K562 (cell line): ENCODE results near the gene HOXA10. TPM values are rescaled to one million over a fixed set of nuclear protein-coding genes. Genes with fewer than 3 reads are reported as not detected.

Experiments
- ATAC-seq: fragments of 200-7000 bp; cut with Tn5 transposase; 3 replicates; pipeline ENCODE4 v1.9.1; 2020; ENCODE audit warnings: moderate library complexity
- BruUV-seq: library from RNA; stranded (reverse); fragments of 400-500 nt; replicated peaks from 2 replicates; lab custom pipeline; 2021; lab: Mats Ljungman, UMichigan
- CTCF ChIA-PET: fragments of 300-600 bp; formaldehyde crosslinking; extraction: SDS; loops from one replicate; lab custom pipeline; 2021; ENCODE audit warnings: low intra/inter-chr PET ratio; lab: Yijun Ruan, JAX
- POLR2A ChIA-PET: fragments of 300-600, 350-650 bp; sonication (Branson Sonifier 250); formaldehyde crosslinking; extraction: SDS; loops from one replicate; lab custom pipeline; 2021; ENCODE audit warnings: antibody characterized with exemption, inconsistent platforms; lab: Yijun Ruan, JAX
- DNase-seq, 4 experiments: peaks; one replicate each; pipeline versions ENCODE4 v3.0.0 to v3.0.0-alpha.2; 2011 to 2018; ENCODE audit warnings: low spot score in 3 of 4, mixed read lengths in 3 of 4; ENCODE audit errors: extremely low read depth in 1 of 4
- FAIRE-seq: peaks from 2 replicates; lab custom pipeline; 2011; peaks lifted over from hg19 to GRCh38; lab: Jason Lieb, UNC
- H2AFZ ChIP-seq: 2 replicates; pipeline ENCODE4 v1.6.0; 2011; ENCODE audit warnings: low read depth, low read length, control low read depth, inconsistent platforms
- H3K27ac ChIP-seq: fragments of 200-600 bp; 3 replicates; pipeline ENCODE4 v1.8.0; 2011; ENCODE audit warnings: low read depth, mild to moderate bottlenecking, control low read depth, inconsistent platforms, low read length, moderate library complexity, mixed read lengths; ENCODE audit errors: extremely low read depth
- H3K27me3 ChIP-seq, 2 experiments: fragments of 300-600 bp in 1 of 2; 2 replicates in 1 of 2; 3 replicates in 1 of 2; pipeline versions ENCODE4 v1.6.0 to v1.8.0; 2011; ENCODE audit warnings: inconsistent platforms in 2 of 2, low read length in 2 of 2, mild to moderate bottlenecking in 1 of 2, mixed read lengths in 1 of 2, moderate library complexity in 1 of 2; ENCODE audit not compliant: control insufficient read depth in 2 of 2, insufficient read depth in 2 of 2
- H3K36me3 ChIP-seq: fragments of 300-600 bp; 3 replicates; pipeline ENCODE4 v1.8.0; 2011; ENCODE audit warnings: mild to moderate bottlenecking, low read length, inconsistent platforms; ENCODE audit not compliant: control insufficient read depth, insufficient read depth
- H3K4me1 ChIP-seq, 2 experiments: fragments of 200-600 bp in 1 of 2; replicated peaks in 1 of 2; 2 replicates in 1 of 2; 3 replicates in 1 of 2; pipeline versions ENCODE4 v1.5.1 to v1.8.0; 2011; ENCODE audit warnings: inconsistent platforms in 2 of 2, low read length in 2 of 2, mild to moderate bottlenecking in 1 of 2, mixed read lengths in 1 of 2, moderate library complexity in 1 of 2; ENCODE audit not compliant: control insufficient read depth in 2 of 2, insufficient read depth in 2 of 2
- H3K4me2 ChIP-seq: 2 replicates; pipeline ENCODE4 v1.6.1; 2011; ENCODE audit warnings: low read length, control low read depth, inconsistent platforms, mixed read lengths; ENCODE audit not compliant: insufficient read depth
- H3K4me3 ChIP-seq: fragments of 200-600 bp; sonication (generic), shearing (Covaris generic); 2 replicates; pipeline ENCODE4 v1.5.1; 2016; ENCODE audit warnings: control low read depth, inconsistent platforms
- H3K79me2 ChIP-seq: fragments of 200-600 bp; 3 replicates; pipeline ENCODE4 v1.8.0; 2011; ENCODE audit warnings: low read length, inconsistent platforms; ENCODE audit not compliant: control insufficient read depth, insufficient read depth
- H3K9ac ChIP-seq, 2 experiments: 2 replicates each; pipeline versions ENCODE4 v1.6.0 to v1.6.1; 2011; ENCODE audit warnings: low read depth in 2 of 2, low read length in 2 of 2, control low read depth in 1 of 2, inconsistent platforms in 1 of 2, mild to moderate bottlenecking in 1 of 2, mixed read lengths in 1 of 2; ENCODE audit not compliant: insufficient read depth in 1 of 2
- H3K9me1 ChIP-seq: one replicate; pipeline ENCODE4 v1.6.0; 2011; ENCODE audit warnings: inconsistent platforms, mild to moderate bottlenecking, low read length, moderate library complexity; ENCODE audit not compliant: control insufficient read depth, insufficient read depth
- H3K9me3 ChIP-seq: replicated peaks from 2 replicates; pipeline ENCODE4 v1.5.1; 2011; ENCODE audit warnings: low read depth, low read length, inconsistent platforms; ENCODE audit not compliant: control insufficient read depth, insufficient read depth
- H4K20me1 ChIP-seq: replicated peaks from 2 replicates; pipeline ENCODE4 v1.6.1; 2011; ENCODE audit warnings: low read length, inconsistent platforms, mixed read lengths; ENCODE audit not compliant: control insufficient read depth, insufficient read depth
- CBX1 ChIP-seq: sonication (generic); IDR thresholded peaks from 2 replicates; pipeline ENCODE4 v1.6.1; 2016; ENCODE audit warnings: antibody characterized with exemption, low read depth, mild to moderate bottlenecking
- DNMT1 ChIP-seq: fragments of 450-650 bp; IDR thresholded peaks from 2 replicates; pipeline ENCODE4 v1.6.1; 2016; ENCODE audit warnings: antibody characterized with exemption, mild to moderate bottlenecking
- FOXK2 ChIP-seq, 2 experiments: fragments of 450-650 bp; IDR thresholded peaks in 1 of 2; conservative IDR thresholded peaks in 1 of 2; 2 replicates each; pipeline ENCODE4 v1.6.1; 2016; ENCODE audit warnings: low read depth in 2 of 2, mild to moderate bottlenecking in 1 of 2
- MEIS2 ChIP-seq: fragments of 450-650 bp; IDR thresholded peaks from 2 replicates; pipeline ENCODE4 v1.6.1; 2014; ENCODE audit warnings: mild to moderate bottlenecking; ENCODE audit not compliant: partially characterized antibody
- NR2C2 ChIP-seq, 2 experiments: fragments of 200-800 bp in 1 of 2; sonication (Bioruptor generic) in 1 of 2; sonication (generic) in 1 of 2; formaldehyde crosslinking in 1 of 2; IDR thresholded peaks; 2 replicates each; pipeline versions ENCODE4 v1.6.1 to v1.8.0; 2016 to 2022; ENCODE audit warnings: mild to moderate bottlenecking in 1 of 2, missing compliant biosample characterization in 1 of 2, missing genetic modification characterization in 1 of 2, missing genetic modification reagents in 1 of 2
- PHF8 ChIP-seq: fragments of 200-600 bp; sonication (generic); IDR thresholded peaks from 2 replicates; pipeline ENCODE4 v1.6.1; 2012; ENCODE audit warnings: mixed run types, mild to moderate bottlenecking, inconsistent platforms, low read length, moderate library complexity, borderline replicate concordance
- RFX5 ChIP-seq: IDR thresholded peaks from 2 replicates; pipeline ENCODE4 v1.6.1; 2011; ENCODE audit warnings: low read depth, mild to moderate bottlenecking, improper control_type of control experiment, low read length
- TOE1 ChIP-seq, 2 experiments: fragments of 450-650 bp in 1 of 2; sonication (generic) in 1 of 2; formaldehyde crosslinking in 1 of 2; IDR thresholded peaks; 2 replicates each; pipeline versions ENCODE4 v1.7.1 to v1.8.0; 2016 to 2022; ENCODE audit warnings: borderline replicate concordance in 2 of 2, mild to moderate bottlenecking in 2 of 2, antibody characterized with exemption in 1 of 2, inconsistent platforms in 1 of 2, low read depth in 1 of 2, missing genetic modification reagents in 1 of 2, moderate library complexity in 1 of 2
- ZNF79 ChIP-seq: fragments of 250-450 bp; sonication (Bioruptor Pico); IDR thresholded peaks from 2 replicates; pipeline ENCODE4 v1.4.0; 2020; ENCODE audit warnings: low read depth, mild to moderate bottlenecking, moderate library complexity
- WGBS: fragments of 100-300 bp; shearing (Covaris generic); methylation state at CpG from one replicate; pipeline ENCODE4 v1.1.6; 2016; ENCODE audit warnings: low coverage, mixed read lengths; ENCODE audit not compliant: insufficient coverage; ENCODE audit errors: missing lambda C conversion rate; 5-methylcytosine and 5-hydroxymethylcytosine counted together
- in situ Hi-C: fragments of 300-500 bp; cut with MboI; formaldehyde crosslinking; loops from 4 replicates; pipeline ENCODE4 v1.15.0; 2018; ENCODE audit warnings: inconsistent platforms, mixed read lengths
- intact Hi-C: fragments of 100-400 bp; cut with micrococcal nuclease; formaldehyde crosslinking; loops from 2 replicates; pipeline ENCODE4 v1.14.2; 2022
- polyA plus RNA-seq, 8 experiments: library from polyadenylated mRNA; depleted of rRNA in 4 of 8; stranded (reverse) in 5 of 8; unstranded in 3 of 8; fragments of >200 nt; fragmentation: Nextera tagmentation in 2 of 8; fragmentation: Illumina TruSeq in 1 of 8; extraction: Ambion mirVana in 2 of 8; extraction: Trizol in 1 of 8; gene quantifications; 2 replicates each; pipeline versions ENCODE4 v1.2.1 to v1.2.3, GENCODE V29; 2011 to 2014; ENCODE audit warnings: inconsistent platforms in 1 of 8, missing spikeins in 1 of 8
- total RNA-seq, 7 experiments: library from RNA; depleted of rRNA in 6 of 7; stranded (reverse); fragments of >200 nt in 6 of 7; fragmentation: Illumina TruSeq in 2 of 7; extraction: Trizol in 2 of 7; gene quantifications; 2 replicates each; pipeline versions ENCODE4 v1.2.1 to v1.2.3, GENCODE V29; 2011 to 2021; ENCODE audit warnings: low replicate concordance in 1 of 7
- TF ChIP-seq, protein P1 (sequence below): fragments of 250-450 bp; sonication (Bioruptor Pico); IDR thresholded peaks from 2 replicates; pipeline ENCODE4 v1.5.0; 2021; ENCODE audit warnings: mild to moderate bottlenecking, moderate library complexity

Gene HOXA10
- total and polyA plus RNA-seq, 9 of the 15 experiments (the other 6 are each of a cell fraction or from before 2014, with no cell fraction given), result not detected

DNA sequence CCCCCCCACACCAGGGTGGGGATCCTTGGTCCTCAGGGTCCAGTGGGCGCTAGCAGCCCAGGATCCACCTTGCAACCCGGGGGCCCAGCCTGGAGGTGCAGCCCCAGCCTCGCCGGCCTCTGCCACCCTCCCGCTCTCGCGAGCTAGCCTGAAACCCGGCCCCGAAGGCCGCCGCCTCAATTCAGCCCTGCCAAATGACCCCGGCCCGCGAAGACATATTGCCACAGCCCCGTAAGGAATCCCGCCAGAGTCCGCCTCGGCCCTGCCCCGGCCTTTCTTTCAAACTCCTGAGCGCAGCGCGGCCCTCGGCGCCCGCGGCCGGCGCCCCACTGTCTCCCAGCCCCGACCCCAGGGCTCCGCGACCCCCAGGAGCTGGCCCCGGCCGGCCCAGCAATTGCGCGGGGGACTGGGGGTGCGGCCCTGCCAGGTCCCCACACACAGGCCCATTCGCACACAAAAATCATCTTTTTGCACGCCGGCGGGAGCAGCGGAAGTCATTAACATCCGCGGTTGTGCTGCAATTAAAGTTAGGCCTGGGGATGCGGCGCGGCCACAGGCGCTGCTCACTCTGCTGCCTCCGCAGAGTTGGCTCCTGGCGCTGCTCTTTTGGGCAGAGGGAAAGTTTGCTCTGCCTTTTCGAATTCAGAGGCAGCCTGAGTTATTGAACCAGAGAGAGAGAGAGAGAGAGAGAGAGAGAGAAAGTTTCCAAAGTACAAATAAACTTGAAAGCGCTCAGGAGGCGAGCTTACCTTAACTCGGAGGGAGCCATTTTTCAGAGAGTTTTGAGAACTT is 34.6 kb downstream of the HOXA10 start (continued):
- TF ChIP-seq, protein P1, sequence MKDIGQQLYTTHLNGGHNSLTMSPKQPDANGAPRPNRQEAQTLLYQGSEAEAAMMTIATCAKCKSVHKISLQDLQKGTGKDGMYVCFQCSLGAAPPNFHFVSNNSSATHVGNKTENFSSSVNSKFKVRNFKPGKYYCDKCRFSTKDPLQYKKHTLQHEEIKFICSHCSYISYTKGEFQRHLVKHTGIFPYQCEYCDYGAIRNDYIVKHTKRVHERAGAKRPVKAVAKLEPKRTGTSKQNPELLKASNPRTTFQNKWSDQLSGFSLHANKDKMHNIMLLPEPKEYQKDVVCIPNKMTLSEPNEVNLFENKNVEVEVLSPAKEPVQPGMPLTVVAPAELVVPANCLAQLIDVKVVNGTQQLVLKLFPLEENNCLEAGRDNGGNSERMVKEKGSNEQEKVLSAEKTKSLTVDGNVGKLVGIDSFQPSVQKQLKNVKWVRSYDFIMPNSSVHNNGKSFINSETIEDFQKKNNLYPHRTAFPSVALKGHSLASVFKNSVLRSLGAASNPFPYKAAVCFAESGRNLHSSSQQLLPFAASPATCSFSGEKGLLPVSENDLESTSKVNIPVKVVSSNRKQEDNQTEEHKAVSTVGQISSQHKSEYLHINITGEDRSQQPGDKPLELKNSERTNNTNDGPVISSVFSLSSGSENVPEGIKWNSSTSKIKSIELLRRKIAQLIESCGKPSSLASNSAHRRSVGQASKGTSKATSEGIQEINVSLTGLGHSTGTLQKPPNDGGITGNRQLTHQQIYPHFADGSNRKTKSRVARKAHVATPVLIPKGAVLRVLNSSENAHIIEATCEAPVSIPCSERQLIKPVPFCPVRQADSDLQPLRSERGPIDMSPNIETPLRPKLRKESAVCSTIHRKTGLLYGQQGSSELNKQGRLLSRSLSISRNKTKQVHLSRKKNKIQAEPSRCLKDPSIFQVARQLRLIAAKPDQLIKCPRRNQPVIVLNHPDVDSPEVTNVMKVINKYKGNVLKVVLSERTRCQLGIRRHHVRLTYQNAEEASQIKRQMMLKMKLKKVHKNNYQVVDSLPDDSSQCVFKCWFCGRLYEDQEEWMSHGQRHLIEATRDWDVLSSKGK (CRISPR knock-in tag), result no peak
- TF ChIP-seq FOXK2 (conservative IDR thresholded peaks at IDR 0.05 in 1 of 2, IDR thresholded peaks at IDR 0.05 in 1 of 2; ENCODE audit: low read depth in 2 of 2) (no peak), NR2C2 (CRISPR knock-in tag; IDR thresholded peaks at IDR 0.05) (no peak), NR2C2 (tag; IDR thresholded peaks at IDR 0.05) (no peak)
- TF ChIP-seq, all 486 proteins: peak for 0

DNA sequence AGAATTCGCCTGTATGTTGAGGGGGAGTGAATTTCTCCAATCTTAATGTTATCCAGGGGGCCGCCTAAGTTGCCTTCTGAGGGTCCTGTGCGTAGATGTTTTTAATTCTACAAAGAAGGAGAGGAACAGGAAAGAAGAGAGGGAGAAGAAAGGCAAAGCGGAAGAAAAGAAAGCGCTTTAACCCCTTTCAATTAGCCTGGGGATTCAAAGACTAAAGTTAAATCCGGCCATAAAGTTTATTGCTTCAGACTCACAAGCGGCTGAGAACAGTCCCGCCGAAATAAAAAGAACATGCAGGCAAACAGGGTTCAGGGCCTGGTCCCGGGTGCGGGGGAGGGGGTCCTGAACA is 35.2 kb downstream of the HOXA10 start:
- WGBS, result 7% methylated on average over 10 of the region's 11 CpGs
- no peaks in the 10 kb centered on the region for H3K9me3 ChIP-seq
- no peak overlapping the region for H3K27ac ChIP-seq
- no peaks in the 10 kb centered on the region for H3K79me2 ChIP-seq
- H4K20me1 ChIP-seq, result no peaks in the 10 kb centered on the region
- no peak overlapping the region for H2AFZ ChIP-seq
- in situ Hi-C loops (no loop called here), intact Hi-C loops (no loop called here)
- DNase-seq (no peak), ATAC-seq (no peak), FAIRE-seq (no peak)
- BruUV-seq, result no TSS peak
- H3K9ac ChIP-seq, result no peak overlapping the region
- TF ChIP-seq CBX1 (no peak), ZNF79 (no peak), DNMT1 (no peak), PHF8 (no peak), TOE1 (IDR thresholded peaks at IDR 0.05; ENCODE audit: borderline replicate concordance) (no peak), TOE1 (CRISPR knock-in tag; IDR thresholded peaks at IDR 0.05; ENCODE audit: borderline replicate concordance, low read depth) (no peak), RFX5 (no peak), NR2C2 (CRISPR knock-in tag; IDR thresholded peaks at IDR 0.05) (no peak), NR2C2 (tag; IDR thresholded peaks at IDR 0.05) (no peak), MEIS2 (no peak)
- peaks cover 6 to 7% of the 10 kb centered on the region in 2 experiments; a peak in 2 of 5 replicates for H3K4me1 ChIP-seq
- H3K4me3 ChIP-seq, result no peak overlapping the region
- H3K36me3 ChIP-seq, result no peaks in the 10 kb centered on the region
- H3K27me3 ChIP-seq, result peaks cover 30 to 62% of the 10 kb centered on the region in 2 experiments
- CTCF ChIA-PET, result no interaction called here
- H3K9me1 ChIP-seq, result no peaks in the 10 kb centered on the region
- POLR2A ChIA-PET, result no interaction called here
- no peak overlapping the region for H3K4me2 ChIP-seq
